GM11168 (cell line): ENCODE measurements around the gene KCTD15.
"Not testable (repeated sequence)": the region's sequence is repeated elsewhere in the genome, so short reads cannot be mapped to it uniquely, and the experiment has no call there.

Source experiments
- in situ Hi-C: fragments of 300-500 bp; cut with MboI; formaldehyde crosslinking; loops from one replicate; pipeline ENCODE4 v1.12.0; 2022; ENCODE audit warnings: low sequenced_read_pairs; ENCODE audit not compliant: unreplicated experiment

Gene KCTD15

GRCh38 chr19:33811246-33811645 is 14.6 kb downstream of the KCTD15 start:
- in situ Hi-C loops: no loop called here

DNA sequence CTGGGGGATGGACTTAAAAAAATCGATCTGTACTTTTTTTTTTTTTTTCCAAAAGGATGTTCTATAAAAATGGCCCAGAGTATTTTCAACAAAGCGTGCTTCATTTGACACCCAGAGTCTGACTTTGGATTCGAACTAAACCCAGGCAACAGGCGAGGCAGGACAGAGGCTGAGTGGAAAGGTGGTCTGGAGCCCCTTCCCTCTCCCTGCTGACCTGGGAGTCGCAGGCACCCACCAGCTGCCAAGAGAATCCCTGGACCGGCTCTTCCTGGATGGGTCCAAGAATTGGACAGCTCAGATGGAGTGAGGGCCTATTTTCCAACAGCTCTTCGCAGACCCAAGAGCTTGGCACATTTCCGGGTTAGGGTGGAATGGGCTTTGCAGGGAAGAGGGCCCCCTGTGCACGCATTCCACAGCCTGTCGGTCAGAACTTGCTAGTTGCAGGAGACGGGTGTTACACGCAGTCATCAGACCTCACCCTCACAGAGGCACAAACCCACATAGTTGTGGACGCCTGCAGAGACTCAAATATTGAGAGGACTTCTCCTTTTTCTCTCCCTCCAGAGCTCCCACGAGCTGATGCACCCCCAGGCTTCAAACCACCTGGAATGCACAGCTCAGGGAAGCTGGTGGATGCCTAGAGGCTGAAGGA is 15.2 kb downstream of the KCTD15 start:
- in situ Hi-C loops: no loop called here

DNA sequence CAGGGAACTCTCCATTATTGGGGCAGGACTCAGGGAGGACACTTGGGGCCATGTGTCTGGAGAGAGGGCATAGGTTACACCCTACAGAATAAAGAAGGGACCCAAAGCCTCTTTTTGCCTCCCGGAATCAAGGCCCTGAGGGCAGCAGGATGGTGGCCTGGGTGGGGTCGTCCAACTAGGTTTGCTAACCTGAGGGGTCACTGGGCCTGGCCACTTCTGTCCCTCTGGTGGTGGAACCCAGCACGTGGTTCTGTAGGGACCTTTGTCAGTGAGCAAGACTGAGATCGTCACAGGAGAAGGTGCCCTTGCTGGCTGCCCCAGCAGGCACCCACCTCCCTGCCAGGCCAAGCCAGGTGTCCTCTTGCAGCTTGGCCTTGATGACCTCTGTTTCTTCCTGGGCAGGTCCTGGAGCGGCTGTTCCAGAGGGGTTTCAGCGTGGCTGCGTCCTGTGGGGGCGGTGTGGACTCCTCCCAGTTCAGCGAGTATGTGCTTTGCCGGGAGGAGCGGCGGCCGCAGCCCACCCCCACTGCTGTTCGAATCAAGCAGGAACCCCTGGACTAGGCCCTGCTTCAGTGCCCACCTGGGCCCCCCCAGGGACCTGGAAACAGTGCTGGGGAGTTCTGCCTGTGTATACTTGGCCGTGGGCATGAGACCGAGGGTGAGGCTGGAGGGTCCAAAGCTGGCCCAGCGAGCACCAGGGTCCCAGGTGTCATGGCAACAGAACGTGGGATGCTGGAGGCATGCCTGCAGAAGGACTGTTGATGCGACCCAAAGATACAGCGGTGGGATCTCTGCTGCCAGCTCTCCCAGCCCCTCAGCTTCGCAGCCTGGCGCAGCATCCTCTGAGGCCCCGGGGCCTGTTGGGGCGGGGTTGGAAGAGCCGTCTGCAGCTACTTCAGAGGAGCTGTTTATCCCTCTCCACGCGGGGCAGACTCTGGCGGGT is 16.0 kb downstream of the KCTD15 start:
- in situ Hi-C loops: no loop called here

DNA sequence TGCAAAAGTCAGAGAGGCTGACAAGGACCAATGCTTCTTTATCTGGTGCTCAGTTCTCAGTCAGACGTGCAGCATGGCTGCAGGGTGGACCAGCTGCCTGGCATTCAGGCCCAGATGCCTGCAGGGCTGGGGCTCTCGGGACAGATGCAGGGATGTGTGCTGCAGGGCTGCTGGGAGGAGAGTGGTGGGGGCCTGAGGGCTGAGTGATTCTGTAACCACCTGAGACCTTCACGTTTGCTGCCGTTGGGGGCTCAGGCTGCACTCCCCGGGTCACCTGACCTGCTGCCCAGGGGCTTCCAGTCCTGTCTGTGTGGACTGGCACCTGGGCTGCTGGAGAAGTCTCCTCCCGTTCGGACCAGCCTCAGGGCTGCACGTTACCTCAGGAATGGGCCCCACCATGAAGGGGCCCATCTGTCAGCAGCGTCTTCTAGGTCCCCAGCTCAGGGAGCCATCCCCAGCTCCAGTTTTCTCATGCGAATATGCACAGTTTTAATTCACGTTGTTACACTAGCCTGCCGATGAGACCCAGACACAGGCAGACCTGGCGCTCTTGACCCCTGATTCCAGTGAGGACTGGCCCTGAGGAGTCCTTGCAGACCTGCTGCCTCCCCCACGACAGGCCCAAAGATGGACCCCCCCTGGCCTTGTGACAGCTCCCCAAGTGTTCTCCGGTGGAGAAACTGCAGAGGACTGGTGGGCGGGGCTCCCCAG is 16.9 kb downstream of the KCTD15 start:
- in situ Hi-C loops: no loop called here

GRCh38 chr19:33814181-33815165 is 17.8 kb downstream of the KCTD15 start:
- in situ Hi-C loops: no loop called here

- in situ Hi-C loops: no loop called here
Measured at GRCh38 chr19:33815380-33816340, 19.0 kb downstream of the KCTD15 start.

DNA sequence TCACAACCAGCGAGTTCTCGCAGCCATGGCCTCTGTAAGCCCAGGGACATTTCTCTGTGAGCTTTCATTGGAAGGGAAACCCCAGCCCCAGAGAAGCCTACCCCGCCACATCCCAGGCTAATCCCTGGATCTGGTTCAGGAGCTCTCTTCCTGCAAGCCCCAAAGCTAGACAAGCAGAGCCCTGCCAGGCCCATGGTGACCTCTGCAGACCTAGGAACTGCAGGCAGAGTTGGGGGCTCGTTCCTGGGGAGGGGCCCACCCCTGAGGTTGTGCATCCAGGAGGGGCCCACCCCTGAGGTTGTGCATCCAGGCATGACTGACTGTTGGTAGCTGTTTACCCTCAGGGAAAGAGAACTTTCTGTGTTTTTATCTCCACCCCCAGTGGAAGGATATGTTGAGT is 21.7 kb downstream of the KCTD15 start:
- in situ Hi-C loops: no loop called here

- in situ Hi-C loops: not testable (repeated sequence)
Measured at GRCh38 chr19:33819078-33819477, 22.4 kb downstream of the KCTD15 start.

- in situ Hi-C loops: no loop called here
Measured at GRCh38 chr19:33819506-33819879, 22.8 kb downstream of the KCTD15 start.

GRCh38 chr19:33819880-33820781 is 23.5 kb downstream of the KCTD15 start:
- in situ Hi-C loops: no loop called here

GRCh38 chr19:33821871-33822270 is 25.2 kb downstream of the KCTD15 start:
- in situ Hi-C loops: no loop called here

DNA sequence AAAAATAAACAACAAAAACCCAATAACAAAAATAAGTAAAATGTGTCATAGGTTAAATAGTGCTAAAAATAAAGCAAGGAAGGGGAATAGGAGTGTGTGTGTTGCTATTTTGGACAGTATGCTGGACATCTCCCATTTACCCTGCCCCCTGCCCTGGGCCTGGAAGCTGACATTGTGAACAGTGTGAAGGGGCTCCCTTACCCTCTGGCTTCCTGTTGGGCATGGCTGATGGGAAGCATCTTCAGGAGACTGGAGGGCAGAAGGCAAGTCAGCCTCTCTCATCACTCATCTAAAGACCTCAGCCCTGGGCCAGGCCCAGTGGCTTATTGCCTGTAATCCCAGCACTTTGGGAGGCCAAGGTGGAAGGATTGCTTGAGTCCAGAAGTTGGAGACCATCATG is 26.7 kb downstream of the KCTD15 start:
- in situ Hi-C loops: no loop called here

GRCh38 chr19:33825556-33825955 is 28.9 kb downstream of the KCTD15 start:
- in situ Hi-C loops: no loop called here

DNA sequence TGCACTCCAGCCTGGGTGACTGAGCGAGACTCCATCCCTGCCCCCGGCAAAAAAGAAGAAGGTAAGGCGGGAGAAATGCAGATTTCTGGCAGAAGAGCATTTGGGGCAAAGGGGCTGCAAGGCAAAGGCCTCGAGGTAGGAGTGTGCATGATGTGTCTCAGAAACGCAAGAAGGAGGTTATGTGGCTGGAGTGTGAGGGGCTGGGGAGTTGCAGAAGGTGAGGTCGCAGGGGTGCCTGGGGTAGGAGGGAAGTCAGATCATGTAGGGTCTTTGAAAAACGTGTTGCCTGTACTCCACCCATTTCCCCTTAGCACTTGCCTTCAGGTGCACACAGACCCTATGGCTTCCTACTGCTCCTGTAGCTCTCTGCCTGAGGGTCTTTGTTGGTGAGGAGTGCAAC is 29.9 kb downstream of the KCTD15 start:
- in situ Hi-C loops: no loop called here

DNA sequence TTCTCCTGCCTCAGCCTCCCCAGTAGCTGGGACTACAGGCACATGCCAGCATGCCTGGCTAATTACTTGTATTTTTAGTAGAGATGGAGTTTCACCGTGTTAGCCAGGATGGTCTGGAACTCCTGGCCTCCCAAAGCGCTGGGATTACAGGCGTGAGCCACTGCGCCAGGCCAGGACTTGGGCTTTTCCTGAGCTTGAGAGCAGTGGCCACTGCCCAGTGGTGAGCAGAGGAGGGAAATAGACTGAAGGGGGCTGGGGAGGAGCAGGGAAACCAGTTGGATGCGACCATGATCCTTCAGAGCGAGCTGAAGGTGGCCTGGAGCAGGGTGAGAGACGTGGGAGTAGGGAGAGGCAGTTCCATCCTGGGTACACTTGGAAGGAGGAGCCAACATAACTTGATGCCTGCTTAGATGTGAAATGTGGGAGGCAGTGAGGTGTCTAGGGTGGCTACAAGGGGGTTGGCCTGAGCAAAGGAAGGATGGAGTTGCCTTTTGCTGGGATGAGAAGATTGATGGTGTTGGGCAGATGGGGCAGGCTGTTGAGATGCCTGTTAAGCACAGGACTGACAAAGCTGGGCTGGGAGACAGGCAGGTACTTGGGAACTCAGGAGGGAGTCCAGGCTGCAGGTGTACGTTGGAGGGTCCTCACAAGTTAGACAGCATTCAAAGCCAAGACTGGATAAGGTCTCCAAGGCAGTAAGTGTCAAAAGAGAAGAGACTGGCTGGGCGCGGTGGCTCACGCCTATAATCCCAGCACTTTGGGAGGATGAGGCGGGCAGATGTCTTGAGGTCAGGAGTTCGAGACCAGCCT is 31.8 kb downstream of the KCTD15 start:
- in situ Hi-C loops: no loop called here

DNA sequence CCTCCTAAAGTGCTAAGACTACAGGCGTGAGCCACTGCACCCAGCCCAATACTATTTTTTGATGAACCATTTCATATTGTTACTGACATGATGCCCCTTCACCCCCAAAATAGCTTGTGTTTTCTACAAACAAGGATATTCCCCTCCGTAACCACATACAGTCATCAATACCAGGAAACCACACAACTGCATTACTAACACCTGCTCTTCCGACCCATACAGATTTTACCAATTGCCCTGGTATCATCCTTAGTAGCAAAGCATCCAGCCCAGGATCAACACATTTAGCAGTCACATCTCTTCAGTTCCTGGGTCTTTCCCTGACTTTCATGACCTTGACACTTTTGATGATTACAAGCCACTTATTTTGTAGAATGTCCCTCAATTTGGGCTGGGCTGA is 33.6 kb downstream of the KCTD15 start:
- in situ Hi-C loops: no loop called here

DNA sequence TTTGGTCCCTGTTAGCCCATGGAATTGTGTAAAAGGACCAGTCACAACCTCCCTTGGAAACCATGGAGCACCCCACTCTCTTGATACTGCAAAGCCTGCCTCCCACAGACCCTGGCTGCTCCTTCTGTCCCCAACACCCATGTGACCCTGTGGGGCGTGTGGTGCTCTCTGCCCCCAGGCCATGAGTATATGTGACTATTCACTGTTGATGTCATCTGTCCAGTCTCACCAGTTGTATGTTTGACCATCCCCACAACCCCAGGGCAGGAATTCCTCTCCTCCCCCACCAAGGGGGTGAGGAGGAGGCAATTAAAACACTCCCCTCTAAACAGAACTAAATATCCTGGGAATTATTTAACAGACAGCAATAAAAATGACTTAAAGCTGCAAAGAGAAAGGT is 35.2 kb downstream of the KCTD15 start:
- in situ Hi-C loops: no loop called here
